WTC11 (cell line): ENCODE data around the gene FSTL4. TPM values are rescaled to one million over a fixed set of nuclear protein-coding genes. Genes with fewer than 3 reads are reported as not detected.

Source experiments
- ATAC-seq: fragments of 200-7000 bp; cut with Tn5 transposase; 2 replicates; pipeline ENCODE4 v1.10.0; 2021; ENCODE audit warnings: mild to moderate bottlenecking, moderate library complexity
- CTCF ChIA-PET: fragments of 300-600 bp; sonication (Branson Sonifier 250); formaldehyde crosslinking; loops from one replicate; lab custom pipeline; 2021; ENCODE audit warnings: antibody characterized with exemption; lab: Charles Lee
- POLR2A ChIA-PET: fragments of 350-600 bp; sonication (Branson Sonifier 250); formaldehyde crosslinking; loops from one replicate; lab custom pipeline; 2021; ENCODE audit warnings: antibody characterized with exemption; lab: Charles Lee
- DNase-seq: peaks from one replicate; pipeline ENCODE4 v3.0.0; 2021; ENCODE audit warnings: low spot score
- H3K27ac Mint-ChIP-seq: 2 replicates; pipeline ENCODE4 v1.8.0; 2021; ENCODE audit warnings: mixed read lengths
- H3K27me3 Mint-ChIP-seq: 2 replicates; pipeline ENCODE4 v1.8.0; 2021; ENCODE audit warnings: low read depth, mild to moderate bottlenecking, moderate library complexity, mixed read lengths
- H3K36me3 Mint-ChIP-seq: 2 replicates; pipeline ENCODE4 v1.8.0; 2021; ENCODE audit warnings: mixed read lengths
- H3K4me1 Mint-ChIP-seq: 2 replicates; pipeline ENCODE4 v1.8.0; 2022; ENCODE audit warnings: mixed read lengths
- H3K4me3 Mint-ChIP-seq: 2 replicates; pipeline ENCODE4 v1.8.0; 2021; ENCODE audit warnings: mild to moderate bottlenecking, moderate library complexity, mixed read lengths
- H3K9me3 Mint-ChIP-seq: 2 replicates; pipeline ENCODE4 v1.8.0; 2021; ENCODE audit warnings: mixed read lengths
- FOXK1 ChIP-seq: sonication (generic); formaldehyde crosslinking; IDR thresholded peaks from 2 replicates; pipeline ENCODE4 v1.8.0; 2022; ENCODE audit warnings: mild to moderate bottlenecking, moderate library complexity, missing genetic modification reagents
- HMGA2 ChIP-seq: fragments of 250-450 bp; sonication (Bioruptor Pico); IDR thresholded peaks from 2 replicates; pipeline ENCODE4 v1.4.0; 2021; ENCODE audit warnings: mild to moderate bottlenecking, moderate library complexity
- JAZF1 ChIP-seq: fragments of 250-450 bp; sonication (Bioruptor Pico); IDR thresholded peaks from 2 replicates; pipeline ENCODE4 v1.9.0; 2021; ENCODE audit warnings: moderate library complexity, mild to moderate bottlenecking, inconsistent platforms
- MYBL2 ChIP-seq: sonication (generic); formaldehyde crosslinking; IDR thresholded peaks from 2 replicates; pipeline ENCODE4 v1.8.1; 2023; ENCODE audit warnings: mild to moderate bottlenecking, moderate library complexity, missing genetic modification reagents
- NFE2L1 ChIP-seq: sonication (generic); formaldehyde crosslinking; IDR thresholded peaks from 2 replicates; pipeline ENCODE4 v1.8.1; 2023; ENCODE audit warnings: missing genetic modification reagents
- TCF7 ChIP-seq: sonication (generic); formaldehyde crosslinking; IDR thresholded peaks from 2 replicates; pipeline ENCODE4 v1.8.0; 2022; ENCODE audit warnings: mild to moderate bottlenecking, low read depth, missing genetic modification reagents, moderate library complexity
- TEAD4 ChIP-seq: sonication (generic); formaldehyde crosslinking; IDR thresholded peaks from 2 replicates; pipeline ENCODE4 v1.8.0; 2022; ENCODE audit warnings: mild to moderate bottlenecking, missing genetic modification reagents
- ZNF317 ChIP-seq: sonication (generic); formaldehyde crosslinking; IDR thresholded peaks from 2 replicates; pipeline ENCODE4 v1.8.1; 2023; ENCODE audit warnings: low read depth, mild to moderate bottlenecking, moderate library complexity, missing genetic modification reagents, borderline replicate concordance
- ZNF671 ChIP-seq: fragments of 250-450 bp; sonication (Bioruptor Pico); IDR thresholded peaks from 2 replicates; pipeline ENCODE4 v1.8.0; 2021; ENCODE audit warnings: mild to moderate bottlenecking
- total RNA-seq: library from RNA; stranded (reverse); gene quantifications from 3 replicates; pipeline ENCODE4 v1.2.3, GENCODE V29; 2021
- TF ChIP-seq, protein P1 (sequence below): sonication (generic); formaldehyde crosslinking; IDR thresholded peaks from 2 replicates; pipeline ENCODE4 v1.8.1; 2023; ENCODE audit warnings: mild to moderate bottlenecking, missing genetic modification reagents
- TF ChIP-seq, protein P2 (sequence below): sonication (generic); formaldehyde crosslinking; IDR thresholded peaks from 2 replicates; pipeline ENCODE4 v1.8.0; 2022; ENCODE audit warnings: mild to moderate bottlenecking, missing genetic modification reagents
- TF ChIP-seq, protein P3 (sequence below): sonication (generic); formaldehyde crosslinking; IDR thresholded peaks from 2 replicates; pipeline ENCODE4 v1.8.1; 2022; ENCODE audit warnings: missing genetic modification reagents, borderline replicate concordance
- TF ChIP-seq, protein P4 (sequence below): sonication (generic); formaldehyde crosslinking; IDR thresholded peaks from 2 replicates; pipeline ENCODE4 v1.8.1; 2023; ENCODE audit warnings: mild to moderate bottlenecking, missing genetic modification reagents, borderline replicate concordance
- TF ChIP-seq, protein P5 (sequence below): sonication (generic); formaldehyde crosslinking; conservative IDR thresholded peaks from 2 replicates; pipeline ENCODE4 v1.8.1; 2022; ENCODE audit warnings: mild to moderate bottlenecking, missing genetic modification reagents
- TF ChIP-seq, protein P6 (sequence below): sonication (generic); formaldehyde crosslinking; IDR thresholded peaks from 2 replicates; pipeline ENCODE4 v1.8.0; 2022; ENCODE audit warnings: missing genetic modification reagents
- TF ChIP-seq, protein P7 (sequence below): fragments of 250-450 bp; sonication (Bioruptor Pico); IDR thresholded peaks from 2 replicates; pipeline ENCODE4 v1.8.0; 2021; ENCODE audit warnings: mild to moderate bottlenecking

Gene FSTL4
- total RNA-seq, 1 experiment from 2014 or later, result 6.1 TPM

DNA sequence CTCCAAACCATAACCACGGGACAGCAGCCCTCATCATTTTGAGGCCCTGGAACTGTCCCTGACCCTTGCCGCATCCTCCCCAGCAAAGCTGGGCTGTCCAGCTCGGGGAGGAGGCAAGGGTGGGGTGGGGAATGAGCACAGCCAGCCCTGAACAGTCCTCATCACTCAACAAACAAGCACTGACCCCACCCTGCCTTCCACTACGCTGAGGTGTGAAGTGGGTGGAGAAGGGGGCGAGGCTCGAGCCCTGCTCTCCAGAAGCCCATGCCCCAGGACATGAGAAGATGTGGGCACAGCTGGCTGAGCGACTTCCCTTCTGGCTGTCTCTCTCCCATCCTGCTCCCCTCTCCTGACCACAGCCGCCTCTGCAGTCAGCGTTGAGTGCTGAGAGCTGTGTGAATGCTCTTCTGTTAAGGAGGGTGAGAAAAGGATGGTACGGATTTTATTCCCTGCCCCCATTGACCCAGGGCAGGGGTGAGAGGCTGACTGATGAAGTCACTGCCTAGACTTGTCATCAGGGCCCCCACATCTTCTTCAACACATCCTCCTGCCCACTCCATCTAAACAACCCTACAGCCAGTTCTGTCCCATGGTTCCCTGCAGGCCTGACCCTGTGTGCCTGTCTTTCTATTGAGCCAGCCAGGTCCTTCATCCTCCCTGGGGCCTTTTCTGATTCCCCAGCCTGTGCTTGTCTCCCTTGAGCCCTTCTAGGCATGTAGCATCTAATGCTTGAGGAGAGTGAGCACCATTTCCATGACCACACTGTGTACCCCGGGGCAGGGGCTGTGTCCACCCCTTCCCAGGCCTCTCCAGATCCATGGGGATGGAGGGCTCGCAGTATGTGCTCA is 276.0 kb downstream of the FSTL4 start:
- CTCF ChIA-PET, result interaction anchor here (0.9 kb wide), 1 partner anchor 690 kb away, joined by 3 read pairs; no protein-coding TSS in a partner anchor
- H3K27me3 Mint-ChIP-seq, result peaks cover 35% of the 10 kb centered on the region
- no peak overlapping the region for H3K27ac Mint-ChIP-seq
- TF ChIP-seq TCF7 (no peak), HMGA2 (CRISPR knock-in tag) (no peak), JAZF1 (CRISPR knock-in tag) (no peak), FOXK1 (CRISPR knock-in tag) (no peak), ZNF671 (CRISPR knock-in tag) (no peak), TEAD4 (CRISPR knock-in tag) (no peak)
- TF ChIP-seq, protein P1, sequence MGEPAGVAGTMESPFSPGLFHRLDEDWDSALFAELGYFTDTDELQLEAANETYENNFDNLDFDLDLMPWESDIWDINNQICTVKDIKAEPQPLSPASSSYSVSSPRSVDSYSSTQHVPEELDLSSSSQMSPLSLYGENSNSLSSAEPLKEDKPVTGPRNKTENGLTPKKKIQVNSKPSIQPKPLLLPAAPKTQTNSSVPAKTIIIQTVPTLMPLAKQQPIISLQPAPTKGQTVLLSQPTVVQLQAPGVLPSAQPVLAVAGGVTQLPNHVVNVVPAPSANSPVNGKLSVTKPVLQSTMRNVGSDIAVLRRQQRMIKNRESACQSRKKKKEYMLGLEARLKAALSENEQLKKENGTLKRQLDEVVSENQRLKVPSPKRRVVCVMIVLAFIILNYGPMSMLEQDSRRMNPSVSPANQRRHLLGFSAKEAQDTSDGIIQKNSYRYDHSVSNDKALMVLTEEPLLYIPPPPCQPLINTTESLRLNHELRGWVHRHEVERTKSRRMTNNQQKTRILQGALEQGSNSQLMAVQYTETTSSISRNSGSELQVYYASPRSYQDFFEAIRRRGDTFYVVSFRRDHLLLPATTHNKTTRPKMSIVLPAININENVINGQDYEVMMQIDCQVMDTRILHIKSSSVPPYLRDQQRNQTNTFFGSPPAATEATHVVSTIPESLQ (CRISPR knock-in tag), result no peak
- TF ChIP-seq, protein P2, sequence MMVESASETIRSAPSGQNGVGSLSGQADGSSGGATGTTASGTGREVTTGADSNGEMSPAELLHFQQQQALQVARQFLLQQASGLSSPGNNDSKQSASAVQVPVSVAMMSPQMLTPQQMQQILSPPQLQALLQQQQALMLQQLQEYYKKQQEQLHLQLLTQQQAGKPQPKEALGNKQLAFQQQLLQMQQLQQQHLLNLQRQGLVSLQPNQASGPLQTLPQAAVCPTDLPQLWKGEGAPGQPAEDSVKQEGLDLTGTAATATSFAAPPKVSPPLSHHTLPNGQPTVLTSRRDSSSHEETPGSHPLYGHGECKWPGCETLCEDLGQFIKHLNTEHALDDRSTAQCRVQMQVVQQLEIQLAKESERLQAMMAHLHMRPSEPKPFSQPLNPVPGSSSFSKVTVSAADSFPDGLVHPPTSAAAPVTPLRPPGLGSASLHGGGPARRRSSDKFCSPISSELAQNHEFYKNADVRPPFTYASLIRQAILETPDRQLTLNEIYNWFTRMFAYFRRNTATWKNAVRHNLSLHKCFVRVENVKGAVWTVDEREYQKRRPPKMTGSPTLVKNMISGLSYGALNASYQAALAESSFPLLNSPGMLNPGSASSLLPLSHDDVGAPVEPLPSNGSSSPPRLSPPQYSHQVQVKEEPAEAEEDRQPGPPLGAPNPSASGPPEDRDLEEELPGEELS (CRISPR knock-in tag), result no peak
- TF ChIP-seq, protein P3, sequence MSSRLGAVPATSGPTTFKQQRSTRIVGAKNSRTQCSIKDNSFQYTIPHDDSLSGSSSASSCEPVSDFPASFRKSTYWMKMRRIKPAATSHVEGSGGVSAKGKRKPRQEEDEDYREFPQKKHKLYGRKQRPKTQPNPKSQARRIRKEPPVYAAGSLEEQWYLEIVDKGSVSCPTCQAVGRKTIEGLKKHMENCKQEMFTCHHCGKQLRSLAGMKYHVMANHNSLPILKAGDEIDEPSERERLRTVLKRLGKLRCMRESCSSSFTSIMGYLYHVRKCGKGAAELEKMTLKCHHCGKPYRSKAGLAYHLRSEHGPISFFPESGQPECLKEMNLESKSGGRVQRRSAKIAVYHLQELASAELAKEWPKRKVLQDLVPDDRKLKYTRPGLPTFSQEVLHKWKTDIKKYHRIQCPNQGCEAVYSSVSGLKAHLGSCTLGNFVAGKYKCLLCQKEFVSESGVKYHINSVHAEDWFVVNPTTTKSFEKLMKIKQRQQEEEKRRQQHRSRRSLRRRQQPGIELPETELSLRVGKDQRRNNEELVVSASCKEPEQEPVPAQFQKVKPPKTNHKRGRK (CRISPR knock-in tag), result no peak
- TF ChIP-seq, all 79 proteins: peak for 0
- Mint-ChIP-seq H3K4me3 (no peak overlapping the region), H3K9me3 (no peaks in the 10 kb centered on the region), H3K36me3 (no peaks in the 10 kb centered on the region), H3K4me1 (peaks cover 44% of the 10 kb centered on the region)
- no peak for ATAC-seq
- DNase-seq, result no peak
- POLR2A ChIA-PET, result no interaction called here

DNA sequence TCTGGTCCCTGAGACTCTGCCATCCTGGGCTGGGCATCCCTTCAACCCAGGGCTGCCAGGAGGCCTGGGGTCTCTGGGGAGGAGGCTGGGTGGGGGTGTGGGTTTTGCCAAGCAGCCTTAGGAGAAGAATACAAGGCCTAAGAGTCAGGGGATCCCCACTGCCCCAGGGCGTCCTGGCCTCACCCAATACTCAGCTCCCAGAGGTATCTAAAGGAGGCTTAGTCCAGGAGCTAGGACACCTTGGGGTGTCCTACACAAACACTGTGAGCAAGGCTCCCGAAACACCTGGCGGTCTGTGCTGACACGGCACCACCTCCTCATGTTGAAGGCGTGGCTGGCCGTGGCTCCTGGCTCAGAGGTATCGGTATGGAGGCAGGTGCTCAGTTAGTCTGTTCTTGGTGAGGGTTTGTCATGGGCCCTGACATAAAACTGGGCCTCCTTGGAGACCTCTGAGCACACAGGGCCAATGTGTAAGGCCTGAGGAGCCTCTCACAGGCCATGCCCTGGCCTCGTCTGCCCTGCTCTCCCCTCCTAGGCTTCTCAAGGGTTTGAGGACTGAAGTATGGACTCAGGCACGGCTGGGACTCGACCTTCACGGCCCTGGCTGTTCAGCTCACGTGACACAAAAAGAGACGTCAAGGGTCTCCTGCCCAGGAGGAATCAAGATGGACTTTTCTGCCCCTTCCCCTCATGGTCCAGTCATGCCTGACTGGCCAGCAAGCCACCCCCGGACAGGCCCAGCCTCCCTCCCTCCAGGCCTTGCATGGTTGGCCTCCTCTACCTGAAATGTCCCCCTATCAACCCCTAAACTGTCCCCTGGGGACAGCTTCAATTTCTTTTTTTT is 277.3 kb downstream of the FSTL4 start:
- POLR2A ChIA-PET, result no interaction called here
- Mint-ChIP-seq H3K9me3 (no peaks in the 10 kb centered on the region), H3K27ac (no peak overlapping the region), H3K27me3 (peaks cover 46% of the 10 kb centered on the region), H3K4me1 (peaks cover 42% of the 10 kb centered on the region), H3K4me3 (no peak overlapping the region), H3K36me3 (no peaks in the 10 kb centered on the region)
- no peak for DNase-seq
- no peak for ATAC-seq
- CTCF ChIA-PET, result interaction anchor here (0.9 kb wide), 1 partner anchor 691 kb away, joined by 3 read pairs; no protein-coding TSS in a partner anchor
- no peak for TF ChIP-seq MYBL2
- TF ChIP-seq, protein P4, sequence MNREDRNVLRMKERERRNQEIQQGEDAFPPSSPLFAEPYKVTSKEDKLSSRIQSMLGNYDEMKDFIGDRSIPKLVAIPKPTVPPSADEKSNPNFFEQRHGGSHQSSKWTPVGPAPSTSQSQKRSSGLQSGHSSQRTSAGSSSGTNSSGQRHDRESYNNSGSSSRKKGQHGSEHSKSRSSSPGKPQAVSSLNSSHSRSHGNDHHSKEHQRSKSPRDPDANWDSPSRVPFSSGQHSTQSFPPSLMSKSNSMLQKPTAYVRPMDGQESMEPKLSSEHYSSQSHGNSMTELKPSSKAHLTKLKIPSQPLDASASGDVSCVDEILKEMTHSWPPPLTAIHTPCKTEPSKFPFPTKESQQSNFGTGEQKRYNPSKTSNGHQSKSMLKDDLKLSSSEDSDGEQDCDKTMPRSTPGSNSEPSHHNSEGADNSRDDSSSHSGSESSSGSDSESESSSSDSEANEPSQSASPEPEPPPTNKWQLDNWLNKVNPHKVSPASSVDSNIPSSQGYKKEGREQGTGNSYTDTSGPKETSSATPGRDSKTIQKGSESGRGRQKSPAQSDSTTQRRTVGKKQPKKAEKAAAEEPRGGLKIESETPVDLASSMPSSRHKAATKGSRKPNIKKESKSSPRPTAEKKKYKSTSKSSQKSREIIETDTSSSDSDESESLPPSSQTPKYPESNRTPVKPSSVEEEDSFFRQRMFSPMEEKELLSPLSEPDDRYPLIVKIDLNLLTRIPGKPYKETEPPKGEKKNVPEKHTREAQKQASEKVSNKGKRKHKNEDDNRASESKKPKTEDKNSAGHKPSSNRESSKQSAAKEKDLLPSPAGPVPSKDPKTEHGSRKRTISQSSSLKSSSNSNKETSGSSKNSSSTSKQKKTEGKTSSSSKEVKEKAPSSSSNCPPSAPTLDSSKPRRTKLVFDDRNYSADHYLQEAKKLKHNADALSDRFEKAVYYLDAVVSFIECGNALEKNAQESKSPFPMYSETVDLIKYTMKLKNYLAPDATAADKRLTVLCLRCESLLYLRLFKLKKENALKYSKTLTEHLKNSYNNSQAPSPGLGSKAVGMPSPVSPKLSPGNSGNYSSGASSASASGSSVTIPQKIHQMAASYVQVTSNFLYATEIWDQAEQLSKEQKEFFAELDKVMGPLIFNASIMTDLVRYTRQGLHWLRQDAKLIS, result no peak
- no peak for TF ChIP-seq ZNF317 (CRISPR knock-in tag)
- TF ChIP-seq, protein P5, sequence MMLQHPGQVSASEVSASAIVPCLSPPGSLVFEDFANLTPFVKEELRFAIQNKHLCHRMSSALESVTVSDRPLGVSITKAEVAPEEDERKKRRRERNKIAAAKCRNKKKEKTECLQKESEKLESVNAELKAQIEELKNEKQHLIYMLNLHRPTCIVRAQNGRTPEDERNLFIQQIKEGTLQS (CRISPR knock-in tag), result no peak
- TF ChIP-seq HMGA2 (CRISPR knock-in tag), result no peak
- TF ChIP-seq, protein P6, sequence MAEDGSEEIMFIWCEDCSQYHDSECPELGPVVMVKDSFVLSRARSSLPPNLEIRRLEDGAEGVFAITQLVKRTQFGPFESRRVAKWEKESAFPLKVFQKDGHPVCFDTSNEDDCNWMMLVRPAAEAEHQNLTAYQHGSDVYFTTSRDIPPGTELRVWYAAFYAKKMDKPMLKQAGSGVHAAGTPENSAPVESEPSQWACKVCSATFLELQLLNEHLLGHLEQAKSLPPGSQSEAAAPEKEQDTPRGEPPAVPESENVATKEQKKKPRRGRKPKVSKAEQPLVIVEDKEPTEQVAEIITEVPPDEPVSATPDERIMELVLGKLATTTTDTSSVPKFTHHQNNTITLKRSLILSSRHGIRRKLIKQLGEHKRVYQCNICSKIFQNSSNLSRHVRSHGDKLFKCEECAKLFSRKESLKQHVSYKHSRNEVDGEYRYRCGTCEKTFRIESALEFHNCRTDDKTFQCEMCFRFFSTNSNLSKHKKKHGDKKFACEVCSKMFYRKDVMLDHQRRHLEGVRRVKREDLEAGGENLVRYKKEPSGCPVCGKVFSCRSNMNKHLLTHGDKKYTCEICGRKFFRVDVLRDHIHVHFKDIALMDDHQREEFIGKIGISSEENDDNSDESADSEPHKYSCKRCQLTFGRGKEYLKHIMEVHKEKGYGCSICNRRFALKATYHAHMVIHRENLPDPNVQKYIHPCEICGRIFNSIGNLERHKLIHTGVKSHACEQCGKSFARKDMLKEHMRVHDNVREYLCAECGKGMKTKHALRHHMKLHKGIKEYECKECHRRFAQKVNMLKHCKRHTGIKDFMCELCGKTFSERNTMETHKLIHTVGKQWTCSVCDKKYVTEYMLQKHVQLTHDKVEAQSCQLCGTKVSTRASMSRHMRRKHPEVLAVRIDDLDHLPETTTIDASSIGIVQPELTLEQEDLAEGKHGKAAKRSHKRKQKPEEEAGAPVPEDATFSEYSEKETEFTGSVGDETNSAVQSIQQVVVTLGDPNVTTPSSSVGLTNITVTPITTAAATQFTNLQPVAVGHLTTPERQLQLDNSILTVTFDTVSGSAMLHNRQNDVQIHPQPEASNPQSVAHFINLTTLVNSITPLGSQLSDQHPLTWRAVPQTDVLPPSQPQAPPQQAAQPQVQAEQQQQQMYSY (CRISPR knock-in tag), result no peak
- no peak for TF ChIP-seq NFE2L1 (CRISPR knock-in tag)
- TF ChIP-seq, protein P7, sequence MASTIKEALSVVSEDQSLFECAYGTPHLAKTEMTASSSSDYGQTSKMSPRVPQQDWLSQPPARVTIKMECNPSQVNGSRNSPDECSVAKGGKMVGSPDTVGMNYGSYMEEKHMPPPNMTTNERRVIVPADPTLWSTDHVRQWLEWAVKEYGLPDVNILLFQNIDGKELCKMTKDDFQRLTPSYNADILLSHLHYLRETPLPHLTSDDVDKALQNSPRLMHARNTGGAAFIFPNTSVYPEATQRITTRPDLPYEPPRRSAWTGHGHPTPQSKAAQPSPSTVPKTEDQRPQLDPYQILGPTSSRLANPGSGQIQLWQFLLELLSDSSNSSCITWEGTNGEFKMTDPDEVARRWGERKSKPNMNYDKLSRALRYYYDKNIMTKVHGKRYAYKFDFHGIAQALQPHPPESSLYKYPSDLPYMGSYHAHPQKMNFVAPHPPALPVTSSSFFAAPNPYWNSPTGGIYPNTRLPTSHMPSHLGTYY (CRISPR knock-in tag), result no peak
- no peak for TF ChIP-seq ZNF671 (CRISPR knock-in tag)
